Parathyroid adenoma (tissue), 2 donors: ENCODE results near the gene N4BP2.

Experiments
- H2AFZ ChIP-seq: fragments of 300-600 bp; sonication (generic); one replicate; pipeline ENCODE4 v1.7.0; 2017; ENCODE audit warnings: antibody characterized with exemption, mild to moderate bottlenecking
- H3K27ac ChIP-seq: fragments of 300-600 bp; sonication (generic); one replicate; pipeline ENCODE4 v1.7.0; 2017
- H3K27me3 ChIP-seq: fragments of 300-600 bp; sonication (generic); one replicate; pipeline ENCODE4 v1.7.0; 2017; ENCODE audit warnings: low read length; ENCODE audit not compliant: control insufficient read depth, insufficient read depth
- H3K36me3 ChIP-seq: fragments of 300-600 bp; sonication (generic); one replicate; pipeline ENCODE4 v1.7.0; 2017; ENCODE audit warnings: low read length; ENCODE audit not compliant: control insufficient read depth, insufficient read depth
- H3K4me1 ChIP-seq: fragments of 300-600 bp; sonication (generic); one replicate; pipeline ENCODE4 v1.7.0; 2017; ENCODE audit warnings: control low read depth
- H3K4me2 ChIP-seq: fragments of 300-600 bp; sonication (generic); one replicate; pipeline ENCODE4 v1.7.0; 2017; ENCODE audit warnings: low read length
- H3K4me3 ChIP-seq: fragments of 300-600 bp; sonication (generic); one replicate; pipeline ENCODE4 v1.7.0; 2017; ENCODE audit warnings: low read depth, low read length
- H3K79me2 ChIP-seq: fragments of 300-600 bp; sonication (generic); one replicate; pipeline ENCODE4 v1.7.0; 2017; ENCODE audit warnings: control low read depth
- H3K9ac ChIP-seq: fragments of 300-600 bp; sonication (generic); one replicate; pipeline ENCODE4 v1.7.0; 2017; ENCODE audit warnings: mild to moderate bottlenecking
- H3K9me3 ChIP-seq: fragments of 300-600 bp; sonication (generic); one replicate; pipeline ENCODE4 v1.7.0; 2017; ENCODE audit warnings: low read length; ENCODE audit not compliant: control insufficient read depth
- CTCF ChIP-seq: fragments of 300-600 bp; sonication (generic); IDR thresholded peaks from one replicate; pipeline ENCODE4 v1.7.0; 2017; ENCODE audit warnings: antibody characterized with exemption, mild to moderate bottlenecking
- donor health status: primary hyperparathyroidism.

N4BP2 gene

GRCh38 chr4:40199999-40200874, 143.6 kb downstream of the N4BP2 start:
- Histone ChIP-seq H3K4me2 (no peak overlapping the region), H3K9me3 (no peaks in the 10 kb centered on the region), H3K27me3 (no peaks in the 10 kb centered on the region), H3K9ac (no peak overlapping the region), H3K4me3 (no peak overlapping the region), H3K36me3 (no peaks in the 10 kb centered on the region), H3K27ac (no peak overlapping the region), H3K79me2 (no peaks in the 10 kb centered on the region), H3K4me1 (no peaks in the 10 kb centered on the region), H2AFZ (no peak overlapping the region)
- no peak for TF ChIP-seq CTCF

GRCh38 chr4:40200875-40201801, 144.5 kb downstream of the N4BP2 start:
- no peak for TF ChIP-seq CTCF
- no peaks in the 10 kb centered on the region for H3K36me3 ChIP-seq
- H3K4me2 ChIP-seq, result no peak overlapping the region
- H3K9ac ChIP-seq, result no peak overlapping the region
- no peak overlapping the region for H2AFZ ChIP-seq
- H3K79me2 ChIP-seq, result no peaks in the 10 kb centered on the region
- H3K4me3 ChIP-seq, result no peak overlapping the region
- H3K27me3 ChIP-seq, result no peaks in the 10 kb centered on the region
- H3K4me1 ChIP-seq, result no peaks in the 10 kb centered on the region
- no peaks in the 10 kb centered on the region for H3K9me3 ChIP-seq
- H3K27ac ChIP-seq, result no peak overlapping the region

GRCh38 chr4:40201898-40202297, 145.2 kb downstream of the N4BP2 start:
- Histone ChIP-seq H3K4me1 (no peaks in the 10 kb centered on the region), H3K27ac (no peak overlapping the region), H3K9ac (no peak overlapping the region), H3K4me3 (no peak overlapping the region), H3K36me3 (no peaks in the 10 kb centered on the region), H3K79me2 (no peaks in the 10 kb centered on the region), H3K4me2 (no peak overlapping the region), H2AFZ (no peak overlapping the region), H3K9me3 (no peaks in the 10 kb centered on the region), H3K27me3 (no peaks in the 10 kb centered on the region)
- no peak for TF ChIP-seq CTCF

GRCh38 chr4:40202474-40202873, 145.8 kb downstream of the N4BP2 start:
- Histone ChIP-seq H3K4me1 (no peaks in the 10 kb centered on the region), H3K36me3 (no peaks in the 10 kb centered on the region), H3K79me2 (no peaks in the 10 kb centered on the region), H3K9ac (no peak overlapping the region), H3K9me3 (no peaks in the 10 kb centered on the region), H3K4me2 (no peak overlapping the region), H3K27me3 (no peaks in the 10 kb centered on the region), H3K4me3 (no peak overlapping the region), H2AFZ (no peak overlapping the region), H3K27ac (no peak overlapping the region)
- TF ChIP-seq CTCF, result no peak
